ENCODE results near the gene LRGUK.

Gene LRGUK

GRCh38 chr7:134122980-134123379 is 4.2 kb upstream of the LRGUK start:
- DNase-seq (ENCODE audit: low read depth in 4 of 4, low spot score in 1 of 4): no peak

- no peak for DNase-seq (ENCODE audit: low read depth in 4 of 4, low spot score in 1 of 4)
These were observed 994 bp upstream of the LRGUK start for GRCh38 chr7:134126146-134126545.

GRCh38 chr7:134126596-134126965 is 559 bp upstream of the LRGUK start:
- no peak for DNase-seq (ENCODE audit: low read depth in 4 of 4, low spot score in 1 of 4)

- DNase-seq (ENCODE audit: low read depth in 4 of 4, low spot score in 1 of 4): no peak
These were observed 1.7 kb downstream of the LRGUK start for GRCh38 chr7:134128829-134129228.

GRCh38 chr7:134129856-134130523 is 2.9 kb downstream of the LRGUK start:
- DNase-seq (ENCODE audit: low read depth in 4 of 4, low spot score in 1 of 4): no peak

GRCh38 chr7:134134004-134134403 is 6.9 kb downstream of the LRGUK start:
- DNase-seq (ENCODE audit: low read depth in 4 of 4, low spot score in 1 of 4): no peak

- peak in 3 of 4 experiments; percentile 20 to 30 (median 21) for DNase-seq (ENCODE audit: low read depth in 4 of 4, low spot score in 1 of 4)
These were observed 14.0 kb downstream of the LRGUK start for GRCh38 chr7:134140889-134141867.

- no peak for DNase-seq (ENCODE audit: low read depth in 4 of 4, low spot score in 1 of 4)
These were observed 14.7 kb downstream of the LRGUK start for GRCh38 chr7:134141868-134142264.

- no peak for DNase-seq (ENCODE audit: low read depth in 4 of 4, low spot score in 1 of 4)
These were observed 26.5 kb downstream of the LRGUK start for GRCh38 chr7:134153493-134154136.

- no peak for DNase-seq (ENCODE audit: low read depth in 4 of 4, low spot score in 1 of 4)
These were observed 27.5 kb downstream of the LRGUK start for GRCh38 chr7:134154581-134155130.

GRCh38 chr7:134155206-134155605 is 28.1 kb downstream of the LRGUK start:
- no peak for DNase-seq (ENCODE audit: low read depth in 4 of 4, low spot score in 1 of 4)

GRCh38 chr7:134155871-134156270 is 28.7 kb downstream of the LRGUK start:
- no peak for DNase-seq (ENCODE audit: low read depth in 4 of 4, low spot score in 1 of 4)

GRCh38 chr7:134165252-134165651 is 38.1 kb downstream of the LRGUK start:
- DNase-seq (ENCODE audit: low read depth in 4 of 4, low spot score in 1 of 4): no peak

GRCh38 chr7:134167250-134167649 is 40.1 kb downstream of the LRGUK start:
- DNase-seq (ENCODE audit: low read depth in 4 of 4, low spot score in 1 of 4): no peak

- DNase-seq (ENCODE audit: low read depth in 4 of 4, low spot score in 1 of 4): no peak
These were observed 40.7 kb downstream of the LRGUK start for GRCh38 chr7:134167841-134168240.

- DNase-seq (ENCODE audit: low read depth in 4 of 4, low spot score in 1 of 4): no peak
These were observed 47.7 kb downstream of the LRGUK start for GRCh38 chr7:134174795-134175261.

GRCh38 chr7:134175334-134176036 is 48.3 kb downstream of the LRGUK start:
- DNase-seq (ENCODE audit: low read depth in 4 of 4, low spot score in 1 of 4): no peak

GRCh38 chr7:134176037-134176350 is 48.9 kb downstream of the LRGUK start:
- DNase-seq (ENCODE audit: low read depth in 4 of 4, low spot score in 1 of 4): no peak

GRCh38 chr7:134179036-134180011 is 52.2 kb downstream of the LRGUK start:
- no peak for DNase-seq (ENCODE audit: low read depth in 4 of 4, low spot score in 1 of 4)

- DNase-seq (ENCODE audit: low read depth in 4 of 4, low spot score in 1 of 4): no peak
These were observed 53.2 kb downstream of the LRGUK start for GRCh38 chr7:134180376-134180775.
